Posterior vena cava (tissue), 2 donors: ENCODE measurements around the gene PLEKHS1. TPM values are rescaled to one million over a fixed set of nuclear protein-coding genes. Genes with fewer than 3 reads are reported as not detected.

Source experiments
- microRNA-seq, 2 donors: library from miRNA; unstranded; fragments of <30 nt; microRNA quantifications; one replicate each; pipeline ENCODE4 v1.2.0, GENCODE V29; 2020 to 2021; ENCODE audit warnings: borderline microRNAs expressed in 2 of 2
- total RNA-seq, 2 donors: library from RNA; stranded (reverse); fragmentation: NEBNext Ultra II Directional; extraction: Animal tissue kit (Norgen Biotek cat#: 25700); gene quantifications; one replicate each; pipeline ENCODE4 v1.2.1, GENCODE V29; 2021
- donor health status: DM: yes; HTN: yes; CAD: no.
- donor health status: DM: yes; HTN: yes; CAD: no.

Gene PLEKHS1
- total RNA-seq, 2 donors from 2014 or later = not detected

Small RNA genes within 50 kb of the gene (microRNA-seq; reads per million reads assigned to microRNA genes)
- 0 reads per million in 2 donors for gene MIR4483

Other genes with a start within 250 kb of the PLEKHS1 start
- gene HABP2, start 198.6 kb upstream of the PLEKHS1 start, total RNA-seq = not detected
- under 1 TPM in 1 of 2 donors, not detected in 1; 0.09 TPM for gene NRAP, start 87.6 kb upstream of the PLEKHS1 start, total RNA-seq
- 10 to 100 TPM; 12.5 to 20.1 TPM for gene CASP7, start 71.8 kb upstream of the PLEKHS1 start, total RNA-seq
- gene DCLRE1A, start 102.4 kb downstream of the PLEKHS1 start, total RNA-seq = 1 to 10 TPM; 5.0 to 5.5 TPM
- gene NHLRC2, start 103.0 kb downstream of the PLEKHS1 start, total RNA-seq = 10 to 100 TPM; 30.9 to 37.5 TPM